WTC11 (cell line): ENCODE measurements around the gene RASSF3.

ENCODE experiments used
- ATF2 ChIP-seq: sonication (generic); formaldehyde crosslinking; IDR thresholded peaks from 2 replicates; pipeline ENCODE4 v1.8.1; 2022; ENCODE audit warnings: low read depth, missing genetic modification reagents, borderline replicate concordance
- ATF6 ChIP-seq: sonication (generic); formaldehyde crosslinking; IDR thresholded peaks from 2 replicates; pipeline ENCODE4 v1.8.1; 2023; ENCODE audit warnings: mild to moderate bottlenecking, missing genetic modification reagents
- CREB1 ChIP-seq: sonication (generic); formaldehyde crosslinking; IDR thresholded peaks from 2 replicates; pipeline ENCODE4 v1.8.0; 2023; ENCODE audit warnings: mild to moderate bottlenecking, missing genetic modification reagents
- CTCF ChIP-seq: fragments of 200-600 bp; IDR thresholded peaks from 2 replicates; pipeline ENCODE4 v1.8.0; 2022; ENCODE audit warnings: antibody characterized with exemption
- E2F1 ChIP-seq: sonication (generic); formaldehyde crosslinking; IDR thresholded peaks from 2 replicates; pipeline ENCODE4 v1.8.0; 2022; ENCODE audit warnings: mild to moderate bottlenecking, missing genetic modification reagents
- NFE2L1 ChIP-seq: sonication (generic); formaldehyde crosslinking; IDR thresholded peaks from 2 replicates; pipeline ENCODE4 v1.8.1; 2023; ENCODE audit warnings: missing genetic modification reagents
- NR2C2 ChIP-seq: sonication (generic); formaldehyde crosslinking; IDR thresholded peaks from 2 replicates; pipeline ENCODE4 v1.8.0; 2022; ENCODE audit warnings: mild to moderate bottlenecking, missing genetic modification reagents
- TEAD4 ChIP-seq: sonication (generic); formaldehyde crosslinking; IDR thresholded peaks from 2 replicates; pipeline ENCODE4 v1.8.0; 2022; ENCODE audit warnings: mild to moderate bottlenecking, missing genetic modification reagents
- USF1 ChIP-seq: sonication (generic); formaldehyde crosslinking; IDR thresholded peaks from 2 replicates; pipeline ENCODE4 v1.8.0; 2022; ENCODE audit warnings: mild to moderate bottlenecking, missing genetic modification reagents
- USF2 ChIP-seq: sonication (generic); formaldehyde crosslinking; IDR thresholded peaks from 2 replicates; pipeline ENCODE4 v1.8.1; 2023; ENCODE audit warnings: mild to moderate bottlenecking, missing genetic modification reagents, moderate library complexity
- ZNF121 ChIP-seq: sonication (generic); formaldehyde crosslinking; IDR thresholded peaks from 2 replicates; pipeline ENCODE4 v1.8.0; 2023; ENCODE audit warnings: missing genetic modification reagents

GRCh38 chr12:64706857-64707256 lies 96.6 kb downstream of the RASSF3 start:
- TF ChIP-seq CTCF (no peak), TEAD4 (CRISPR knock-in tag) (no peak), ZNF121 (CRISPR knock-in tag) (no peak), ATF6 (no peak), ATF2 (CRISPR knock-in tag) (no peak), NR2C2 (CRISPR knock-in tag) (no peak), CREB1 (CRISPR knock-in tag) (no peak), NFE2L1 (CRISPR knock-in tag) (no peak), USF2 (CRISPR knock-in tag) (no peak), E2F1 (no peak), USF1 (no peak)
